ENCODE data around the gene YRDC.

Gene YRDC

DNA sequence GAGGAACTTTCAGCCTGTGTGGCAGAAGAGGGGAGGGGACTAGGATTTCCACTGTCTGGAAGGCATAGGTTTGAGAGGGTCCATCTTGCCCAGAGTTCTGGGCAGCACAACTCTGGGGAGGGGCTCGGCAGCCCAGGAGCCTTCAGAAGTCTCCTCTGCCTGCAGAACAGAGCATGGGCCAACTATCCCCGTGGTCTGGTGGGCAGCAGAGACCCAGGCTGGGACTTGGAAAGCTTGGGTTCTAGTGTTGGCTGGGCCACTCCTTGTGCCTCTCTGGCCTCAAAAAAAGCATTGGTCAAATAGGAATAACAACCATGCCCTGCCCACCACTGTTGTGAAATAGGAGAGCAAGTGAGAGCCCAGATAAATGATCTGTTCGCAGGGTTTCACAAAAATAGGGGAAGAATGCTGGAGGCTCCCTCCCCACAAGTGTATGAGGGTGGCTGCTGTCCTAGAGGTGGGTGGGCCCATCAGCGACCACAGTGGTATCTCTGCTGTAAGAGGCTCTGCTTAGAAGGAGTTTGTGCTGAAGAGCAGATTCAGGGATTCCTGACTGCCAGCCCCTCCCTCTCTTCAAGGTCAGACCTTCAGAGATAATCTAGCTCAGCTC, 52.0 kb downstream of the YRDC start:
- no peak overlapping the region for H3K4me3 ChIP-seq (ENCODE audit: low read depth, low read length)
- no peaks in the 10 kb centered on the region for H3K9me3 ChIP-seq (ENCODE audit: severe bottlenecking)
- H3K36me3 ChIP-seq = no peaks in the 10 kb centered on the region
- peak; percentile 41 for DNase-seq
- no peaks in the 10 kb centered on the region for H3K27me3 ChIP-seq (ENCODE audit: insufficient read depth, low read depth, severe bottlenecking)
- TF ChIP-seq, protein P1, sequence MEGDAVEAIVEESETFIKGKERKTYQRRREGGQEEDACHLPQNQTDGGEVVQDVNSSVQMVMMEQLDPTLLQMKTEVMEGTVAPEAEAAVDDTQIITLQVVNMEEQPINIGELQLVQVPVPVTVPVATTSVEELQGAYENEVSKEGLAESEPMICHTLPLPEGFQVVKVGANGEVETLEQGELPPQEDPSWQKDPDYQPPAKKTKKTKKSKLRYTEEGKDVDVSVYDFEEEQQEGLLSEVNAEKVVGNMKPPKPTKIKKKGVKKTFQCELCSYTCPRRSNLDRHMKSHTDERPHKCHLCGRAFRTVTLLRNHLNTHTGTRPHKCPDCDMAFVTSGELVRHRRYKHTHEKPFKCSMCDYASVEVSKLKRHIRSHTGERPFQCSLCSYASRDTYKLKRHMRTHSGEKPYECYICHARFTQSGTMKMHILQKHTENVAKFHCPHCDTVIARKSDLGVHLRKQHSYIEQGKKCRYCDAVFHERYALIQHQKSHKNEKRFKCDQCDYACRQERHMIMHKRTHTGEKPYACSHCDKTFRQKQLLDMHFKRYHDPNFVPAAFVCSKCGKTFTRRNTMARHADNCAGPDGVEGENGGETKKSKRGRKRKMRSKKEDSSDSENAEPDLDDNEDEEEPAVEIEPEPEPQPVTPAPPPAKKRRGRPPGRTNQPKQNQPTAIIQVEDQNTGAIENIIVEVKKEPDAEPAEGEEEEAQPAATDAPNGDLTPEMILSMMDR (IDR thresholded peaks at IDR 0.05; ENCODE audit: low read depth, low read length) = no peak
- H3K27ac ChIP-seq = no peak overlapping the region

DNA sequence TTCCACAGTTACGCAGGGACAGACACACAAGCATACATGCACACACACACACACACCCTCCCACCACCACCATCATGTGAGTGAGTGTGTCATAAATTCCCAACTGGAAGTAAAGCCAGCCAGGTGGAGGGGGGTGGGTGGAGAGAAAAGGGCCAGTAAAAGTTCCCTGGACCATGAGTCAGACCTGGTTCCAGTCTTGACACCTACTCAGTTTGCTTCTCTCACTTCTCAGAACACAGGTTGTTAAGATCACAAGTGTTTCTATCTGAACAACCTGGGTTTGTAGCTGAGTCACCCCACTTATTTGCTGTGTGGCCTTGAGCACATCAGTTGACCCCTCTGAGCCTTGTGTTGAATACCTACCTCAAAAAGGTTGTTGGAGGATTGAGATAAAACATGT, 52.7 kb downstream of the YRDC start:
- H3K4me3 ChIP-seq (ENCODE audit: low read depth, low read length) = no peak overlapping the region
- no peak for DNase-seq
- TF ChIP-seq, protein P1 (IDR thresholded peaks at IDR 0.05; ENCODE audit: low read depth, low read length) = no peak
- H3K27me3 ChIP-seq (ENCODE audit: insufficient read depth, low read depth, severe bottlenecking) = no peaks in the 10 kb centered on the region
- H3K27ac ChIP-seq = no peak overlapping the region
- H3K36me3 ChIP-seq = no peaks in the 10 kb centered on the region
- no peaks in the 10 kb centered on the region for H3K9me3 ChIP-seq (ENCODE audit: severe bottlenecking)

DNA sequence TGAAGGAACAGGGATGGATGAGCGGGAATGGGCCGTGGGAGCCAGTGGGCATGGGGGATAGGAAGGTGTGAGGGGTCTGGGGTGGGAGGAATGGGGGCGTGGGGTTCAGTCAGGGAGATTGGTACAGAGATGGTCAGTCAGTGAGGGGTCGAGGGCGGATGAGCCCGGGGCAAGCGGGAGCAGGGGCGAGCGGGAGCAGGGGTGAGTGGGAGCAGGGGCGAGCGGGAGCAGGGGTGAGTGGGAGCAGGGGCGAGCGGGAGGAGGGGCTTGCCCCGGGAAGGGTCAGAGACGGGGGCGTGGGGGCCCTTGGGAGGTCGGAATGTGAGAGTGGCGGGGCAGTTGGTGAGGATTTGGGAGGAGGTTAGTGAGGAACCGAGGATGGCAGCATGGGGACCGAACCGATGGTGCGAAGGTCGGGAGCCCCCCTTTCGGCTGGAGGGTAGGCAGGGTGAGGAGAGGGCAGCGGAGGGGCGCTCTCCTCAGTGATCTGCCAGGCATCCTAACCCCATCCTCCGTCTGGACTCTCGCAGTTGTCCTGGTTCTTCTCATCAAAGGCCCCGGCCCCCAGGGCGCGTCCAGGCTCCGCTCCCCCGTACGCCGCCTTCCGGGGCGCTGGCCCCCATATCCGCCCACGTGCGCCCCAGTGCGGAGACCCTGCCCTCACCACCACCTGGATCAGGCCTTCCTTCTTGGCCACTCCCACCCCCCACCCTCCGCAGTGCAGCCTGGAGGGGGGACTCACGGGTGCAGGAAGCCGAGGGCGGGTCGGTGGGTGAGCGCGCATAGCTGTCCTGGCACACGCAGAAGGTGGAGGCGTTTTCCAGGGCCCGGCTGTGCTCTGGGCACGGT, 54.3 kb downstream of the YRDC start:
- no peaks in the 10 kb centered on the region for H3K27me3 ChIP-seq (ENCODE audit: insufficient read depth, low read depth, severe bottlenecking)
- H3K27ac ChIP-seq = no peak overlapping the region
- DNase-seq = no peak
- TF ChIP-seq, protein P1 (IDR thresholded peaks at IDR 0.05; ENCODE audit: low read depth, low read length) = no peak
- no peaks in the 10 kb centered on the region for H3K9me3 ChIP-seq (ENCODE audit: severe bottlenecking)
- peak overlapping the region; percentile 56; the same call in 1 of the 2 replicates for H3K4me3 ChIP-seq (ENCODE audit: low read depth, low read length)
- H3K36me3 ChIP-seq = no peaks in the 10 kb centered on the region; the same call in 1 of the 2 replicates
